ENCODE data around the gene GRIP2. TPM values are rescaled to one million over a fixed set of nuclear protein-coding genes. Genes with fewer than 3 reads are reported as not detected.
A peak's percentile ranks its signal among the peaks of the same experiment; 100 is the strongest.

The GRIP2 gene
- total RNA-seq, 1 experiment from 2014 or later = not detected

GRCh38 chr3:14471690-14472089 lies 68.5 kb downstream of the GRIP2 start:
- Mint-ChIP-seq H3K4me3 (ENCODE audit: low read depth, unreplicated experiment) (no peak overlapping the region), H3K27ac (ENCODE audit: unreplicated experiment) (no peak overlapping the region), H3K36me3 (ENCODE audit: insufficient read depth, unreplicated experiment) (peaks cover 37% of the 10 kb centered on the region), H3K4me1 (ENCODE audit: low read depth, unreplicated experiment) (peaks cover 9% of the 10 kb centered on the region), H3K9me3 (ENCODE audit: low read depth, unreplicated experiment) (no peaks in the 10 kb centered on the region), H3K27me3 (ENCODE audit: unreplicated experiment) (no peaks in the 10 kb centered on the region)
- CTCF ChIA-PET = no interaction called here
- intact Hi-C loops (cut with micrococcal nuclease; ENCODE audit: unreplicated experiment) = no loop called here
- no TSS peak for BruUV-seq (replicated peaks)
- no peak for DNase-seq
- TF ChIP-seq, protein P1, sequence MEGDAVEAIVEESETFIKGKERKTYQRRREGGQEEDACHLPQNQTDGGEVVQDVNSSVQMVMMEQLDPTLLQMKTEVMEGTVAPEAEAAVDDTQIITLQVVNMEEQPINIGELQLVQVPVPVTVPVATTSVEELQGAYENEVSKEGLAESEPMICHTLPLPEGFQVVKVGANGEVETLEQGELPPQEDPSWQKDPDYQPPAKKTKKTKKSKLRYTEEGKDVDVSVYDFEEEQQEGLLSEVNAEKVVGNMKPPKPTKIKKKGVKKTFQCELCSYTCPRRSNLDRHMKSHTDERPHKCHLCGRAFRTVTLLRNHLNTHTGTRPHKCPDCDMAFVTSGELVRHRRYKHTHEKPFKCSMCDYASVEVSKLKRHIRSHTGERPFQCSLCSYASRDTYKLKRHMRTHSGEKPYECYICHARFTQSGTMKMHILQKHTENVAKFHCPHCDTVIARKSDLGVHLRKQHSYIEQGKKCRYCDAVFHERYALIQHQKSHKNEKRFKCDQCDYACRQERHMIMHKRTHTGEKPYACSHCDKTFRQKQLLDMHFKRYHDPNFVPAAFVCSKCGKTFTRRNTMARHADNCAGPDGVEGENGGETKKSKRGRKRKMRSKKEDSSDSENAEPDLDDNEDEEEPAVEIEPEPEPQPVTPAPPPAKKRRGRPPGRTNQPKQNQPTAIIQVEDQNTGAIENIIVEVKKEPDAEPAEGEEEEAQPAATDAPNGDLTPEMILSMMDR (IDR thresholded peaks at IDR 0.05; ENCODE audit: unreplicated experiment) = no peak

DNA sequence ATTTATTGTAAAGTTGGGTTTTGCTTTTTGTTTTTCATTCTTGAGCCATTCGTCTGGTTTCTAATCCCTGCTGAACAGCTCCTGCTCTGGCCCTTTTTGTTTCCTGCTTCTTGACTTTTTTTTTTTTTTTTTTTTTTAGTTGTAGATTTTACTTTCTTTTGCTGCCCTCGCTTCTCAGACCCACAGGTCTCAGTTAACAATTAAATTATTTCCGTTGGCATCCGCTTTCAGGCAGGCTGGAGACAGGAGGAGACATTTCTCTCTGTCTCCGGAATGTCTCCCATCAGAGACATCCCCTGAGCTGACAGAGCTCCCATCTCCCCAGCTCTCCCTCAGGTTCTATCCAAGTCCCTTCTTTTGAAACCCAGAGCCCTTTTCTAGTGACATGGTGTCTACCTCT lies 69.1 kb downstream of the GRIP2 start:
- intact Hi-C loops (cut with micrococcal nuclease; ENCODE audit: unreplicated experiment) = no loop called here
- Mint-ChIP-seq H3K4me3 (ENCODE audit: low read depth, unreplicated experiment) (no peak overlapping the region), H3K9me3 (ENCODE audit: low read depth, unreplicated experiment) (no peaks in the 10 kb centered on the region), H3K36me3 (ENCODE audit: insufficient read depth, unreplicated experiment) (peaks cover 33% of the 10 kb centered on the region), H3K27ac (ENCODE audit: unreplicated experiment) (no peak overlapping the region), H3K4me1 (ENCODE audit: low read depth, unreplicated experiment) (peaks cover 9% of the 10 kb centered on the region), H3K27me3 (ENCODE audit: unreplicated experiment) (no peaks in the 10 kb centered on the region)
- no peak for DNase-seq
- TF ChIP-seq, protein P1 (IDR thresholded peaks at IDR 0.05; ENCODE audit: unreplicated experiment) = no peak
- CTCF ChIA-PET = no interaction called here
- no TSS peak for BruUV-seq (replicated peaks)

GRCh38 chr3:14470461-14470860 lies 69.7 kb downstream of the GRIP2 start:
- CTCF ChIA-PET = no interaction called here
- intact Hi-C loops (cut with micrococcal nuclease; ENCODE audit: unreplicated experiment) = no loop called here
- Mint-ChIP-seq H3K27me3 (ENCODE audit: unreplicated experiment) (no peaks in the 10 kb centered on the region), H3K4me1 (ENCODE audit: low read depth, unreplicated experiment) (peaks cover 9% of the 10 kb centered on the region), H3K36me3 (ENCODE audit: insufficient read depth, unreplicated experiment) (peaks cover 33% of the 10 kb centered on the region), H3K4me3 (ENCODE audit: low read depth, unreplicated experiment) (no peak overlapping the region), H3K27ac (ENCODE audit: unreplicated experiment) (no peak overlapping the region), H3K9me3 (ENCODE audit: low read depth, unreplicated experiment) (no peaks in the 10 kb centered on the region)
- no peak for DNase-seq
- TF ChIP-seq, protein P1 (IDR thresholded peaks at IDR 0.05; ENCODE audit: unreplicated experiment) = no peak
- BruUV-seq (replicated peaks) = TSS peak; percentile 13

DNA sequence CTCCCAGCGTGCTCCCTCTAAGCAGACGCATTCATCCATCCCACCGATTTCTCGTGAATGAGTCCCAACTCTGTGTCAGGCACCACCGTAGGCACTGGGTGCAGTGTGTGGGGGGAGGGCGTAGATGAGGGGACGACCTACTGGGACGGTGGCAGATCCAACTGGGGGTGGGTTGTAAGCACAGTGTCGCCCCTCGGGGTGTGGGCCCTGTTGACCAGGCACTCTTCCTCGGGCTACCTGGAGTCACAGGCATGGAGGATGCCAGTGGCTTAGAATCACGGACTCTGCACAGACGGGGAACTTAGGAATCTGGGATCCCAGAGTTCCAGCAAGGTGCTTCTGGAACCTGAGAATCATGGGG lies 71.5 kb downstream of the GRIP2 start:
- Mint-ChIP-seq H3K36me3 (ENCODE audit: insufficient read depth, unreplicated experiment) (peaks cover 37% of the 10 kb centered on the region), H3K27me3 (ENCODE audit: unreplicated experiment) (no peaks in the 10 kb centered on the region), H3K4me1 (ENCODE audit: low read depth, unreplicated experiment) (peaks cover 9% of the 10 kb centered on the region), H3K4me3 (ENCODE audit: low read depth, unreplicated experiment) (no peak overlapping the region), H3K27ac (ENCODE audit: unreplicated experiment) (no peak overlapping the region), H3K9me3 (ENCODE audit: low read depth, unreplicated experiment) (no peaks in the 10 kb centered on the region)
- TF ChIP-seq, protein P1 (IDR thresholded peaks at IDR 0.05; ENCODE audit: unreplicated experiment) = no peak
- intact Hi-C loops (cut with micrococcal nuclease; ENCODE audit: unreplicated experiment) = loop anchor here (1.0 kb wide), 2 partner anchors 207 to 265 kb away; no protein-coding TSS in a partner anchor
- CTCF ChIA-PET = interaction anchor here (0.6 to 2.9 kb wide), 4 partner anchors 9 to 1490 kb away, joined by 3 to 11 read pairs (median 4); no protein-coding TSS in a partner anchor
- BruUV-seq (replicated peaks) = no TSS peak
- DNase-seq = no peak

Measured in Calu3 (cell line).